Neuronal stem cell (in vitro differentiated cells): ENCODE measurements around the gene NUDT3.

Experiments
- DNase-seq: peaks from one replicate; pipeline ENCODE4 v3.0.0-alpha.2; 2013; ENCODE audit warnings: low spot score
- H2AFZ ChIP-seq: one replicate; pipeline ENCODE4 v1.6.1; 2013; ENCODE audit warnings: mild to moderate bottlenecking, low read length, inconsistent platforms
- H2AK5ac ChIP-seq: 2 replicates; pipeline ENCODE4 v1.6.1; 2013; ENCODE audit warnings: low read depth, mild to moderate bottlenecking, inconsistent platforms, low read length, moderate library complexity, mixed read lengths
- H2BK120ac ChIP-seq: 2 replicates; pipeline ENCODE4 v1.6.1; 2013; ENCODE audit warnings: low read depth, mild to moderate bottlenecking, inconsistent platforms, low read length, moderate library complexity, mixed read lengths
- H2BK12ac ChIP-seq: one replicate; pipeline ENCODE4 v1.6.1; 2013; ENCODE audit warnings: low read length, inconsistent platforms
- H2BK15ac ChIP-seq: 2 replicates; pipeline ENCODE4 v1.6.1; 2013; ENCODE audit warnings: mild to moderate bottlenecking, low read length, inconsistent platforms, mixed read lengths
- H2BK5ac ChIP-seq: one replicate; pipeline ENCODE4 v1.6.1; 2013; ENCODE audit warnings: inconsistent platforms, mild to moderate bottlenecking, low read length, moderate library complexity
- H3K14ac ChIP-seq: one replicate; pipeline ENCODE4 v1.6.1; 2013; ENCODE audit warnings: low read length, inconsistent platforms
- H3K18ac ChIP-seq: 2 replicates; pipeline ENCODE4 v1.6.1; 2013; ENCODE audit warnings: low read length, inconsistent platforms
- H3K23ac ChIP-seq: 2 replicates; pipeline ENCODE4 v1.6.1; 2013; ENCODE audit warnings: low read depth, mild to moderate bottlenecking, mixed read lengths, low read length, inconsistent platforms; ENCODE audit not compliant: poor library complexity
- H3K27ac ChIP-seq: replicated peaks from 3 replicates; pipeline ENCODE4 v1.5.1; 2013; ENCODE audit warnings: low read length, inconsistent platforms
- H3K27me3 ChIP-seq, 3 experiments: 2 replicates each; pipeline ENCODE4 v1.6.1; 2013; ENCODE audit warnings: low read length in 3 of 3, mild to moderate bottlenecking in 2 of 3, inconsistent platforms in 1 of 3, low read depth in 1 of 3, mixed read lengths in 1 of 3, moderate library complexity in 1 of 3; ENCODE audit not compliant: control insufficient read depth in 3 of 3, insufficient read depth in 3 of 3
- H3K36me3 ChIP-seq, 2 donors: replicated peaks in 1 of 2; 2 replicates each; pipeline ENCODE4 v1.6.1; 2013; ENCODE audit warnings: low read length in 2 of 2; ENCODE audit not compliant: control insufficient read depth in 2 of 2, insufficient read depth in 2 of 2
- H3K4ac ChIP-seq: 2 replicates; pipeline ENCODE4 v1.6.1; 2013; ENCODE audit warnings: inconsistent platforms, mild to moderate bottlenecking, low read length, moderate library complexity
- H3K4me1 ChIP-seq, 2 donors: 1 replicate in 1 of 2; 2 replicates in 1 of 2; pipeline ENCODE4 v1.6.1; 2013; ENCODE audit warnings: low read length in 2 of 2, low read depth in 1 of 2; ENCODE audit not compliant: control insufficient read depth in 2 of 2, insufficient read depth in 1 of 2
- H3K4me2 ChIP-seq: one replicate; pipeline ENCODE4 v1.6.1; 2013; ENCODE audit warnings: mild to moderate bottlenecking, low read length, inconsistent platforms; ENCODE audit not compliant: insufficient read depth, poor library complexity, severe bottlenecking
- H3K4me3 ChIP-seq, 2 donors: 2 replicates each; pipeline ENCODE4 v1.5.1; 2013; ENCODE audit warnings: low read length in 2 of 2, mild to moderate bottlenecking in 2 of 2, inconsistent platforms in 1 of 2, moderate library complexity in 1 of 2
- H3K79me1 ChIP-seq: one replicate; pipeline ENCODE4 v1.6.1; 2013; ENCODE audit warnings: low read depth, mild to moderate bottlenecking, inconsistent platforms, low read length, moderate library complexity
- H3K9ac ChIP-seq: one replicate; pipeline ENCODE4 v1.6.1; 2013; ENCODE audit warnings: mild to moderate bottlenecking, low read depth, low read length, inconsistent platforms; ENCODE audit not compliant: poor library complexity
- H3K9me3 ChIP-seq, 2 donors: replicated peaks in 1 of 2; 2 replicates each; pipeline versions ENCODE3 to v1.6.1; 2013; ENCODE audit warnings: low read length in 2 of 2, mild to moderate bottlenecking in 2 of 2, inconsistent platforms in 1 of 2, low read depth in 1 of 2, mixed read lengths in 1 of 2, moderate library complexity in 1 of 2; ENCODE audit not compliant: control insufficient read depth in 2 of 2, insufficient read depth in 1 of 2
- H4K8ac ChIP-seq: one replicate; pipeline ENCODE4 v1.6.1; 2013; ENCODE audit warnings: low read depth, mild to moderate bottlenecking, inconsistent platforms, low read length, moderate library complexity
- H4K91ac ChIP-seq: one replicate; pipeline ENCODE4 v1.6.1; 2013; ENCODE audit warnings: low read length, low read depth, mild to moderate bottlenecking, inconsistent platforms; ENCODE audit not compliant: poor library complexity
- WGBS, 2 donors: extraction: QIAGEN DNeasy Blood & Tissue Kit; methylation state at CpG; one replicate each; pipeline ENCODE4 v1.1.7; 2013; ENCODE audit warnings: missing lambda C conversion rate in 2 of 2, mixed read lengths in 1 of 2; ENCODE audit not compliant: insufficient read length in 2 of 2, insufficient replicate concordance in 1 of 2; ENCODE audit errors: extremely low coverage in 2 of 2; 5-methylcytosine and 5-hydroxymethylcytosine counted together

NUDT3 gene

GRCh38 chr6:34305497-34305896, 87.0 kb downstream of the NUDT3 start:
- Histone ChIP-seq H3K36me3 (peaks cover 0 to 7% of the 10 kb centered on the region in 2 donors), H2AK5ac (no peak overlapping the region), H2BK12ac (no peak overlapping the region), H4K8ac (no peak overlapping the region), H2BK5ac (no peak overlapping the region), H3K9me3 (no peaks in the 10 kb centered on the region), H3K27ac (no peak overlapping the region), H3K27me3 (no peaks in the 10 kb centered on the region), H3K4me2 (no peak overlapping the region), H2BK15ac (no peak overlapping the region), H3K23ac (no peak overlapping the region), H2BK120ac (no peak overlapping the region), H3K9ac (no peak overlapping the region), H3K14ac (no peak overlapping the region), H3K4me3 (no peak overlapping the region), H3K4me1 (no peaks in the 10 kb centered on the region), H2AFZ (no peak overlapping the region), H3K79me1 (no peaks in the 10 kb centered on the region), H3K18ac (no peak overlapping the region), H3K4ac (no peak overlapping the region), H4K91ac (no peak overlapping the region)
- no CpG with 5 or more reads among the region's 2 CpGs for WGBS, 2 donors
- DNase-seq = no peak

- Histone ChIP-seq H2AFZ (no peak overlapping the region), H2BK15ac (no peak overlapping the region), H2BK5ac (no peak overlapping the region), H3K18ac (no peak overlapping the region), H2BK120ac (no peak overlapping the region), H3K9ac (no peak overlapping the region), H3K4ac (no peak overlapping the region), H4K8ac (no peak overlapping the region), H2BK12ac (no peak overlapping the region), H3K36me3 (peaks cover 0 to 7% of the 10 kb centered on the region in 2 donors), H3K4me2 (no peak overlapping the region), H3K4me1 (no peaks in the 10 kb centered on the region), H3K27ac (no peak overlapping the region), H2AK5ac (no peak overlapping the region), H3K27me3 (no peaks in the 10 kb centered on the region), H3K9me3 (no peaks in the 10 kb centered on the region), H4K91ac (no peak overlapping the region), H3K4me3 (no peak overlapping the region), H3K79me1 (no peaks in the 10 kb centered on the region), H3K14ac (no peak overlapping the region), H3K23ac (no peak overlapping the region)
- DNase-seq = no peak
- no CpG with 5 or more reads among the region's 3 CpGs for WGBS, 2 donors
Measured at GRCh38 chr6:34304164-34304563, 88.3 kb downstream of the NUDT3 start.

- Histone ChIP-seq H4K8ac (no peak overlapping the region), H3K36me3 (peaks cover 0 to 7% of the 10 kb centered on the region in 2 donors), H3K4ac (no peak overlapping the region), H3K23ac (no peak overlapping the region), H2BK12ac (no peak overlapping the region), H3K9ac (no peak overlapping the region), H3K4me2 (no peak overlapping the region), H2BK15ac (no peak overlapping the region), H2BK5ac (no peak overlapping the region), H3K9me3 (no peaks in the 10 kb centered on the region), H3K27me3 (no peaks in the 10 kb centered on the region), H2AK5ac (no peak overlapping the region), H2AFZ (no peak overlapping the region), H3K4me3 (no peak overlapping the region), H4K91ac (no peak overlapping the region), H3K4me1 (no peaks in the 10 kb centered on the region), H3K27ac (no peak overlapping the region), H3K18ac (no peak overlapping the region), H2BK120ac (no peak overlapping the region), H3K79me1 (no peaks in the 10 kb centered on the region), H3K14ac (no peak overlapping the region)
- no CpG with 5 or more reads among the region's 4 CpGs for WGBS, 2 donors
- DNase-seq = no peak
Measured at GRCh38 chr6:34302929-34303328, 89.5 kb downstream of the NUDT3 start.

- Histone ChIP-seq H4K91ac (no peak overlapping the region), H3K23ac (no peak overlapping the region), H2AK5ac (no peak overlapping the region), H3K4me2 (no peak overlapping the region), H3K9me3 (no peaks in the 10 kb centered on the region), H3K36me3 (peaks cover 0 to 5% of the 10 kb centered on the region in 2 donors), H4K8ac (no peak overlapping the region), H2AFZ (no peak overlapping the region), H3K4ac (no peak overlapping the region), H2BK5ac (no peak overlapping the region), H2BK120ac (no peak overlapping the region), H3K27ac (no peak overlapping the region), H3K18ac (no peak overlapping the region), H2BK15ac (no peak overlapping the region), H3K27me3 (no peaks in the 10 kb centered on the region), H2BK12ac (no peak overlapping the region), H3K9ac (no peak overlapping the region), H3K4me1 (no peaks in the 10 kb centered on the region), H3K14ac (no peak overlapping the region), H3K79me1 (no peaks in the 10 kb centered on the region), H3K4me3 (no peak overlapping the region)
- WGBS, 2 donors = no CpG with 5 or more reads among the region's 2 CpGs
- no peak for DNase-seq
Measured at GRCh38 chr6:34301408-34301807, 91.1 kb downstream of the NUDT3 start.
